GM06990 (cell line): Measurements from ENCODE around the gene TNNI3.
A peak's percentile ranks its signal among the peaks of the same experiment; 100 is the strongest.

Source experiments
- DNase-seq: peaks from one replicate; pipeline ENCODE4 v3.0.0-alpha.2; 2011; ENCODE audit not compliant: insufficient read length; ENCODE audit errors: extremely low read depth
- H3K27me3 ChIP-seq: replicated peaks from 2 replicates; pipeline ENCODE4 v1.6.0; 2011; ENCODE audit warnings: low read length; ENCODE audit not compliant: control insufficient read depth, insufficient read depth
- H3K36me3 ChIP-seq: 2 replicates; pipeline ENCODE4 v1.5.1; 2011; ENCODE audit warnings: low read length; ENCODE audit not compliant: control insufficient read depth, insufficient read depth
- H3K4me3 ChIP-seq: replicated peaks from 2 replicates; pipeline ENCODE4 v1.5.1; 2011; ENCODE audit warnings: low read depth, mild to moderate bottlenecking, control low read depth, low read length
- TF ChIP-seq, protein P1 (sequence below): IDR thresholded peaks from 2 replicates; pipeline ENCODE4 v1.5.1; 2011; ENCODE audit warnings: low read length, control low read depth, mild to moderate bottlenecking, inconsistent platforms; ENCODE audit not compliant: insufficient read depth, poor library complexity, severe bottlenecking

TNNI3 gene

DNA sequence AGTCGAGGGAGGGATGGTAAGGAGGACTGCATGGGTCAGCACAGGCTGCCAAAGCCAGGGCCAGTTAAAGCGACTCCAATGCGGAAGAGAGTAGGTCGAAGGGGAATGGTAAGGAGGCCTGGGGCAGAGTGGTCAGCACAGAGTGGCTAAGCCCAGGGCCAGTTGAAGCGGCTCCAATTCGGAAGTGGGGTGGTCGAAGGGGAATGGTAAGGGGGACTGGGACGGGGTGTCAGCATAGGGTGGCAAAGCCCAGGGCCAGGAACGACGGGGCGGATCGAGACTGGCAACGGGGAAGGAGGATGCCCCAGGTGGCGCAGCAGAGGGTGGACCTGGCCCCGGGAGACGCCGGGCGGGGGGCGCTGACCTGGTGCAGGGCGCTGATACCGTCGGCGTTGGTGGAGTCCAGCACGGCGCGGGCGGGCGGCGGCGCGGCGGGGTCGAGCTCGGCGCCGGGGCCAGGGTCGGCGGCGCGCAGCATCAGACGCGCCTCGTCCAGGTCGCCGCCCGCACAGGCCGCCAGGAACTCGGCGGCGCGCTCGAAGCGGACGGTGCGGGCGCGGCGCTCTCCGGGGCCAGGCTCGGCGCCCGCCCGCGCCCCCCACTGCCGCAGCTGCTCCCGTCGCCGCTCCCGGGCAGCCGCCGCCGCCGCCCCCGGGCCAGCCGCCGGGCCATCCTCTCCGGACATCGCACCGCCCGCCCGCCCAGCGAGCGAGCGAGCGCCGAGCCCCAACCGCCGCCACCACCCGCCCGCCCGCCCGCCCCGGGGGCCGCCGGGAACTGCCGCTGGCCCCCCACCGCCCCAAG is 40.5 kb downstream of the TNNI3 start, which contains the start of gene PPP1R12C:
TSS of gene PPP1R12C (minus strand) at position 779 of the 804 bp plus-strand sequence. CDS start at position 685, 94 bp downstream.
- TF ChIP-seq, protein P1, sequence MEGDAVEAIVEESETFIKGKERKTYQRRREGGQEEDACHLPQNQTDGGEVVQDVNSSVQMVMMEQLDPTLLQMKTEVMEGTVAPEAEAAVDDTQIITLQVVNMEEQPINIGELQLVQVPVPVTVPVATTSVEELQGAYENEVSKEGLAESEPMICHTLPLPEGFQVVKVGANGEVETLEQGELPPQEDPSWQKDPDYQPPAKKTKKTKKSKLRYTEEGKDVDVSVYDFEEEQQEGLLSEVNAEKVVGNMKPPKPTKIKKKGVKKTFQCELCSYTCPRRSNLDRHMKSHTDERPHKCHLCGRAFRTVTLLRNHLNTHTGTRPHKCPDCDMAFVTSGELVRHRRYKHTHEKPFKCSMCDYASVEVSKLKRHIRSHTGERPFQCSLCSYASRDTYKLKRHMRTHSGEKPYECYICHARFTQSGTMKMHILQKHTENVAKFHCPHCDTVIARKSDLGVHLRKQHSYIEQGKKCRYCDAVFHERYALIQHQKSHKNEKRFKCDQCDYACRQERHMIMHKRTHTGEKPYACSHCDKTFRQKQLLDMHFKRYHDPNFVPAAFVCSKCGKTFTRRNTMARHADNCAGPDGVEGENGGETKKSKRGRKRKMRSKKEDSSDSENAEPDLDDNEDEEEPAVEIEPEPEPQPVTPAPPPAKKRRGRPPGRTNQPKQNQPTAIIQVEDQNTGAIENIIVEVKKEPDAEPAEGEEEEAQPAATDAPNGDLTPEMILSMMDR, result no peak
- Histone ChIP-seq H3K27me3 (no peaks in the 10 kb centered on the region), H3K36me3 (peaks cover 4% of the 10 kb centered on the region; the same call in 1 of the 2 replicates), H3K4me3 (peak within 1 kb of the TSS; percentile 94)
- DNase-seq, result no peak

- Histone ChIP-seq H3K4me3 (peak overlapping the region; percentile 94), H3K36me3 (peaks cover 4% of the 10 kb centered on the region), H3K27me3 (no peaks in the 10 kb centered on the region)
- peak; percentile 50 for DNase-seq
- TF ChIP-seq, protein P1, result no peak
These were observed 41.2 kb downstream of the TNNI3 start for GRCh38 chr19:55116232-55116858.

DNA sequence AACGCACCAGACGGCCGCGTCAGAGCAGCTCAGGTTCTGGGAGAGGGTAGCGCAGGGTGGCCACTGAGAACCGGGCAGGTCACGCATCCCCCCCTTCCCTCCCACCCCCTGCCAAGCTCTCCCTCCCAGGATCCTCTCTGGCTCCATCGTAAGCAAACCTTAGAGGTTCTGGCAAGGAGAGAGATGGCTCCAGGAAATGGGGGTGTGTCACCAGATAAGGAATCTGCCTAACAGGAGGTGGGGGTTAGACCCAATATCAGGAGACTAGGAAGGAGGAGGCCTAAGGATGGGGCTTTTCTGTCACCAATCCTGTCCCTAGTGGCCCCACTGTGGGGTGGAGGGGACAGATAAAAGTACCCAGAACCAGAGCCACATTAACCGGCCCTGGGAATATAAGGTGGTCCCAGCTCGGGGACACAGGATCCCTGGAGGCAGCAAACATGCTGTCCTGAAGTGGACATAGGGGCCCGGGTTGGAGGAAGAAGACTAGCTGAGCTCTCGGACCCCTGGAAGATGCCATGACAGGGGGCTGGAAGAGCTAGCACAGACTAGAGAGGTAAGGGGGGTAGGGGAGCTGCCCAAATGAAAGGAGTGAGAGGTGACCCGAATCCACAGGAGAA is 42.0 kb downstream of the TNNI3 start:
- no peak for DNase-seq
- Histone ChIP-seq H3K36me3 (peaks cover 4% of the 10 kb centered on the region), H3K4me3 (peak overlapping the region; percentile 94), H3K27me3 (no peaks in the 10 kb centered on the region)
- TF ChIP-seq, protein P1, result no peak

GRCh38 chr19:55114566-55115145 is 42.9 kb downstream of the TNNI3 start:
- Histone ChIP-seq H3K27me3 (no peaks in the 10 kb centered on the region), H3K4me3 (no peak overlapping the region), H3K36me3 (peaks cover 4% of the 10 kb centered on the region)
- DNase-seq, result no peak
- TF ChIP-seq, protein P1, result no peak

DNA sequence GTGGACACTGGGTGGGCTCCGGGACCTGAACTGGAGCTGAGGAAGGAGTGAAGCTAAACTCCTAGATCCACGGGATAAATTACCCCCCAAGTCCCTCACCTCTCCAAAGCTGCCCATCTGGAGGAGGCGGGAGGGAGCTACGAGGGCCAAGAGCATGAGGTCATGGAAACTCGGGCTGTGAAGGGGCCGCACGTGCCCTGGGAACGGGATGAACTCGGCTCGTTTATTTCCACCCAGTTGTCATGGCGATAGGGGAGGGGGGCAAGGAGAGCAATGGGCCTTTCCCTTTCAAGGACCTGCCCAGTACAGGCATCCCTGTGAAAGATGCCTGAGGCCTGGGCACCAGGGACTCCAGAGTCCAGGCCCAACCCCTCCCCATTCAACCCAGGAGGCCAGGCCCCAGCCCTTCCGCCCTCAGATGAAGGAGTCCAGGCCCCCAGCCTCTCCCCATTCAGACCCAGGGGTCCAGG is 43.9 kb downstream of the TNNI3 start:
- Histone ChIP-seq H3K4me3 (no peak overlapping the region), H3K27me3 (no peaks in the 10 kb centered on the region), H3K36me3 (peaks cover 4% of the 10 kb centered on the region)
- TF ChIP-seq, protein P1, result no peak
- DNase-seq, result no peak
